SU-DHL-6 (cell line): ENCODE measurements around the gene KCNE4.

ENCODE experiments used
- EZH2phosphoT487 ChIP-seq: fragments of 200-600 bp; sonication (generic), shearing (Covaris generic); conservative IDR thresholded peaks from 2 replicates; pipeline ENCODE4 v1.6.1; 2018; ENCODE audit warnings: mild to moderate bottlenecking, antibody characterized with exemption, low read length, moderate library complexity, mixed read lengths
- TF ChIP-seq, protein P1 (sequence below): fragments of 200-600 bp; sonication (generic); IDR thresholded peaks from one replicate; pipeline ENCODE4 v1.5.1; 2017; ENCODE audit warnings: antibody characterized with exemption, mild to moderate bottlenecking, low read length, moderate library complexity; ENCODE audit not compliant: insufficient read depth, poor library complexity, severe bottlenecking

DNA sequence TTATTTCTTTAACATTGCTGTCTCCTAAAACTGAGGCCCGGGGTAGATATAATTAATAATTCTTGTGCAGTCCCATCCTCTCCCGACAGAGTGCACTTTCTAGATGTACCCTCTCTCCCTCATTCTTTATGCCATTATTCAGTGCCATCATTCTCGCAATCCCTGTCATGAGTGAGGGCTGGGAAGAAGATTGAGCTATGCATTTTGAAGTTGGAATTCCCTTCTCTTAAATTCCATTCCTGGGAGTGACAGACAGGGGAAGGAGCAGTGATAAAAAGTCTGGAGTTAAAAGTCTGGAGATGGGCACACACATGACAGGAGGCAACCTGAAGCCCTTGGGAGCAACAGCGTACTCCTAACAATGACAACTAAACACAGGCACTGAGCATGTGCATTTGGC, 2.6 kb upstream of the KCNE4 start:
- TF ChIP-seq, protein P1, sequence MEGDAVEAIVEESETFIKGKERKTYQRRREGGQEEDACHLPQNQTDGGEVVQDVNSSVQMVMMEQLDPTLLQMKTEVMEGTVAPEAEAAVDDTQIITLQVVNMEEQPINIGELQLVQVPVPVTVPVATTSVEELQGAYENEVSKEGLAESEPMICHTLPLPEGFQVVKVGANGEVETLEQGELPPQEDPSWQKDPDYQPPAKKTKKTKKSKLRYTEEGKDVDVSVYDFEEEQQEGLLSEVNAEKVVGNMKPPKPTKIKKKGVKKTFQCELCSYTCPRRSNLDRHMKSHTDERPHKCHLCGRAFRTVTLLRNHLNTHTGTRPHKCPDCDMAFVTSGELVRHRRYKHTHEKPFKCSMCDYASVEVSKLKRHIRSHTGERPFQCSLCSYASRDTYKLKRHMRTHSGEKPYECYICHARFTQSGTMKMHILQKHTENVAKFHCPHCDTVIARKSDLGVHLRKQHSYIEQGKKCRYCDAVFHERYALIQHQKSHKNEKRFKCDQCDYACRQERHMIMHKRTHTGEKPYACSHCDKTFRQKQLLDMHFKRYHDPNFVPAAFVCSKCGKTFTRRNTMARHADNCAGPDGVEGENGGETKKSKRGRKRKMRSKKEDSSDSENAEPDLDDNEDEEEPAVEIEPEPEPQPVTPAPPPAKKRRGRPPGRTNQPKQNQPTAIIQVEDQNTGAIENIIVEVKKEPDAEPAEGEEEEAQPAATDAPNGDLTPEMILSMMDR = no peak
- no peak for TF ChIP-seq EZH2phosphoT487
